GM06990 (cell line): ENCODE data around the gene GNE.
"Not testable (repeated sequence)": the region's sequence is repeated elsewhere in the genome, so short reads cannot be mapped to it uniquely, and the experiment has no call there.

Source experiments
- DNase-seq: peaks from one replicate; pipeline ENCODE4 v3.0.0-alpha.2; 2011; ENCODE audit not compliant: insufficient read length; ENCODE audit errors: extremely low read depth
- H3K27me3 ChIP-seq: replicated peaks from 2 replicates; pipeline ENCODE4 v1.6.0; 2011; ENCODE audit warnings: low read length; ENCODE audit not compliant: control insufficient read depth, insufficient read depth
- H3K36me3 ChIP-seq: 2 replicates; pipeline ENCODE4 v1.5.1; 2011; ENCODE audit warnings: low read length; ENCODE audit not compliant: control insufficient read depth, insufficient read depth
- H3K4me3 ChIP-seq: replicated peaks from 2 replicates; pipeline ENCODE4 v1.5.1; 2011; ENCODE audit warnings: low read depth, mild to moderate bottlenecking, control low read depth, low read length
- TF ChIP-seq, protein P1 (sequence below): IDR thresholded peaks from 2 replicates; pipeline ENCODE4 v1.5.1; 2011; ENCODE audit warnings: low read length, control low read depth, mild to moderate bottlenecking, inconsistent platforms; ENCODE audit not compliant: insufficient read depth, poor library complexity, severe bottlenecking

GNE gene

GRCh38 chr9:36258208-36258995 is at the start of gene GNE:
Gene GNE, minus strand, starts transcription at chr9:36258448. Its CDS starts 9,093 bp downstream, at chr9:36249355.
- peak; percentile 99 for DNase-seq
- Histone ChIP-seq H3K4me3 (peak within 1 kb of the TSS; percentile 87), H3K27me3 (no peaks in the 10 kb centered on the region), H3K36me3 (no peaks in the 10 kb centered on the region)
- TF ChIP-seq, protein P1, sequence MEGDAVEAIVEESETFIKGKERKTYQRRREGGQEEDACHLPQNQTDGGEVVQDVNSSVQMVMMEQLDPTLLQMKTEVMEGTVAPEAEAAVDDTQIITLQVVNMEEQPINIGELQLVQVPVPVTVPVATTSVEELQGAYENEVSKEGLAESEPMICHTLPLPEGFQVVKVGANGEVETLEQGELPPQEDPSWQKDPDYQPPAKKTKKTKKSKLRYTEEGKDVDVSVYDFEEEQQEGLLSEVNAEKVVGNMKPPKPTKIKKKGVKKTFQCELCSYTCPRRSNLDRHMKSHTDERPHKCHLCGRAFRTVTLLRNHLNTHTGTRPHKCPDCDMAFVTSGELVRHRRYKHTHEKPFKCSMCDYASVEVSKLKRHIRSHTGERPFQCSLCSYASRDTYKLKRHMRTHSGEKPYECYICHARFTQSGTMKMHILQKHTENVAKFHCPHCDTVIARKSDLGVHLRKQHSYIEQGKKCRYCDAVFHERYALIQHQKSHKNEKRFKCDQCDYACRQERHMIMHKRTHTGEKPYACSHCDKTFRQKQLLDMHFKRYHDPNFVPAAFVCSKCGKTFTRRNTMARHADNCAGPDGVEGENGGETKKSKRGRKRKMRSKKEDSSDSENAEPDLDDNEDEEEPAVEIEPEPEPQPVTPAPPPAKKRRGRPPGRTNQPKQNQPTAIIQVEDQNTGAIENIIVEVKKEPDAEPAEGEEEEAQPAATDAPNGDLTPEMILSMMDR, result no peak

GRCh38 chr9:36306471-36307306 is 48.4 kb upstream of the GNE start:
- DNase-seq, result no peak
- TF ChIP-seq, protein P1, result no peak
- H3K4me3 ChIP-seq, result no peak overlapping the region
- no peaks in the 10 kb centered on the region for H3K27me3 ChIP-seq
- H3K36me3 ChIP-seq, result no peaks in the 10 kb centered on the region

DNA sequence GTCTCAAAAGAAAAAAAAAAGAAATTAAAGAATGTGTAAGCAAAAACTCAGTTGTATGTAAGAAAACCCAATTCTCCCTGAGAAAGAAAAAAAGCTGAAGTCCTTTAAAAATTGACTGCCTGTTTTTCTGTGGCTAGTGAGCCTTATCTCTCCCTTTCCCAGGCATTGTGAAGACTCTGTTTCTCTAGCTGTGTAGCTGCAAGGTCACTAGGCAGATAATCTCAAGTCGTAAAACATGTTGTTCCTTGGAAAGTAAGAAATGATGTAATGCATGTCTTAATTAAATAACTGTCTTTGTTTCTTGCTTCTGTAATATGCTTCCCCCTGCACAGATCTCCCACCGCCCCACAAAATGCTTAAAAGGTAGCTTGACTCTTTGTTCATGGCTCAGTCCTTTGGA is 46.1 kb upstream of the GNE start:
- DNase-seq, H3K4me3 ChIP-seq, H3K36me3 ChIP-seq, H3K27me3 ChIP-seq: not testable (repeated sequence)

GRCh38 chr9:36301227-36301626 is 43.0 kb upstream of the GNE start:
- H3K4me3 ChIP-seq, result no peak overlapping the region
- no peak for DNase-seq
- H3K36me3 ChIP-seq, result no peaks in the 10 kb centered on the region
- TF ChIP-seq, protein P1, result no peak
- H3K27me3 ChIP-seq, result no peaks in the 10 kb centered on the region

DNA sequence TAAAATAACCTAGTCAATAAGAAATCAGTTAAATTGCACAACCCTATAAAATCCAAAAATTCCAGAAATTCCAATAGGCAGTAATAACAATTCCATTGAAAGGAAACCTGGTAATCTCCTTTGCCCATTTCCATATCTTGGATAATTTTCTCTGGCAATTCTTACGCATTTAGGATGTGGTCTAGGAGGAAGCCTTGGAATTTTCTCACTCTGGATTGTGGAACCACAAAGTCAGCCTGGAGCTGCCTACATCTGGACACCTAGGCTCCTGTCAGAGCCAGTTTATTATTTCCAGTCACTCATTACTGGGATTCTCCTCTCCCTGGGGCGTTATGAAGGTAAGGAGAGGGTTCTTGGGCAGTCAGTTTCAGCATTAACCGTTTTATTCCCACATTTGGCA is 40.3 kb upstream of the GNE start:
- H3K36me3 ChIP-seq, result no peaks in the 10 kb centered on the region
- TF ChIP-seq, protein P1, result no peak
- H3K27me3 ChIP-seq, result no peaks in the 10 kb centered on the region
- DNase-seq, result no peak
- no peak overlapping the region for H3K4me3 ChIP-seq

DNA sequence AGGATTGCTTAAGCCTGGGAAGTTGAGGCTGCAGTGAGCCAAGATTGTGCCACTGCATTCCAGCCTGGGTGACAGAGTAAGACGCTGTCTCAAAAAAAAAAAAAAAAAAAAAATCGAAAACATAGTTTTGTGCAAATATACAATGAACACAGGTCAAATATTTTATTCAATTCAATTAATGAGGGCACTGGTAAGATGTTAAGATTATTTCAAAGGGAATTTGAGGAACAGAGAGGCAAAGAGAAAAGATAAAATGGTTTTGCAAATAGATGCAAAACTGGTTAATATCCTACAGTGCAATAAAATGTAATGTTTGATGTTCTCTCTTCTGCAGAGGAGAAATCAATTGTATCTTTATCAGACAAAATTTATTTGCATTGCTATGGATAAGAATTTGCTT is 39.5 kb upstream of the GNE start:
- DNase-seq, result no peak
- no peaks in the 10 kb centered on the region for H3K36me3 ChIP-seq
- TF ChIP-seq, protein P1, result no peak
- H3K27me3 ChIP-seq, result no peaks in the 10 kb centered on the region
- no peak overlapping the region for H3K4me3 ChIP-seq

DNA sequence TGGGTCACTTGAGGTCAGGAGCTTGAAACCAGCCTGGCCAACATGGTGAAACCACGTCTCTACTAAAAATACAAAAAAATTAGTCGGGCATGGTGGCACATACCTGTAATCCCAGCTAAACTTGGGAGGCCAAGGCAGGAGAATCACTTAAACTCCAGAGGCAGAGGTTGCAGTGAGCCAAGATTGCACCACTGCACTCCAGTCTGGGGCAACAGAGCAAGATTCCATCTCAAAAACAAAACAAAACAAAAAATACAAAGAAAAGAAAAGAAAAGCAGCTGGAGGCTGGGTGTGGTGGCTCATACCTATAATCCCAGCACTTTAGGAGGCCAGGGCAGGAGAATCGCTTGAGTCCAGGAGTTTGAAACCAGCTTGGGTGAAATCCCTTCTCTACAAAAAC is 36.7 kb upstream of the GNE start:
- not testable (repeated sequence) for H3K4me3 ChIP-seq, DNase-seq, H3K27me3 ChIP-seq, H3K36me3 ChIP-seq
